HepG2 (cell line): ENCODE results near the gene SLC11A1. TPM values are rescaled to one million over a fixed set of nuclear protein-coding genes. Genes with fewer than 3 reads are reported as not detected.

Experiments used
- AHDC1 ChIP-seq: sonication (generic); formaldehyde crosslinking; IDR thresholded peaks from 2 replicates; pipeline ENCODE4 v1.5.1; 2020; ENCODE audit warnings: mild to moderate bottlenecking, missing genetic modification reagents, borderline replicate concordance
- MTERF4 ChIP-seq: sonication (generic); formaldehyde crosslinking; IDR thresholded peaks from 2 replicates; pipeline ENCODE4 v1.8.0; 2023; ENCODE audit warnings: mild to moderate bottlenecking, missing genetic modification reagents
- NR1H2 ChIP-seq: sonication (generic); formaldehyde crosslinking; IDR thresholded peaks from 2 replicates; pipeline ENCODE4 v1.8.1; 2022; ENCODE audit warnings: low read depth, missing genetic modification reagents, borderline replicate concordance
- PRDM4 ChIP-seq: sonication (generic); formaldehyde crosslinking; IDR thresholded peaks from 2 replicates; pipeline ENCODE4 v1.9.0; 2021; ENCODE audit warnings: missing genetic modification reagents, borderline replicate concordance
- THAP8 ChIP-seq: sonication (generic); formaldehyde crosslinking; IDR thresholded peaks from 2 replicates; pipeline ENCODE4 v1.5.1; 2020; ENCODE audit warnings: missing genetic modification reagents, mild to moderate bottlenecking, borderline replicate concordance
- ZNF18 ChIP-seq: sonication (generic); formaldehyde crosslinking; IDR thresholded peaks from 2 replicates; pipeline ENCODE4 v1.8.0; 2022; ENCODE audit warnings: mild to moderate bottlenecking, missing genetic modification reagents; ENCODE audit not compliant: insufficient replicate concordance
- ZNF784 ChIP-seq: sonication (generic); formaldehyde crosslinking; IDR thresholded peaks from 2 replicates; pipeline ENCODE4 v1.5.1; 2020; ENCODE audit warnings: missing genetic modification reagents, mild to moderate bottlenecking, borderline replicate concordance
- ZSCAN29 ChIP-seq: sonication (generic); formaldehyde crosslinking; conservative IDR thresholded peaks from 2 replicates; pipeline ENCODE4 v1.4.0; 2020; ENCODE audit warnings: mild to moderate bottlenecking, missing genetic modification reagents
- ZSCAN5A ChIP-seq: sonication (generic); formaldehyde crosslinking; IDR thresholded peaks from 2 replicates; pipeline ENCODE4 v1.8.0; 2022; ENCODE audit warnings: mild to moderate bottlenecking, missing genetic modification reagents, borderline replicate concordance
- polyA plus RNA-seq, 8 experiments: library from polyadenylated mRNA; depleted of rRNA in 3 of 8; stranded (reverse) in 7 of 8; unstranded in 1 of 8; fragments of >200 nt; fragmentation: Illumina TruSeq in 4 of 8; extraction: Trizol in 4 of 8; gene quantifications; 2 replicates each; pipeline versions ENCODE4 v1.2.1 to v1.2.3, GENCODE V29; 2011 to 2016; ENCODE audit warnings: low read depth in 4 of 8, missing spikeins in 1 of 8, mixed read lengths in 1 of 8; ENCODE audit not compliant: insufficient read depth in 1 of 8
- total RNA-seq, 5 experiments: library from RNA; depleted of rRNA; stranded (reverse); fragments of >200 nt; fragmentation: Illumina TruSeq; extraction: Trizol; gene quantifications; 2 replicates each; pipeline ENCODE4 v1.2.3, GENCODE V29; 2016; ENCODE audit warnings: low read depth in 1 of 5

Gene SLC11A1
- total and polyA plus RNA-seq, 2 of the 13 experiments (the other 11 are each of a cell fraction or from before 2014, with no cell fraction given): 0.33 to 2.3 TPM

- TF ChIP-seq PRDM4 (CRISPR knock-in tag) (0 out of 2 replicates have a peak, but pooled peaks have one; percentile 14), ZNF784 (CRISPR knock-in tag) (peak; percentile 52; the same call in 1 of the 2 replicates), NR1H2 (CRISPR knock-in tag) (no peak), AHDC1 (CRISPR knock-in tag) (no peak), ZSCAN29 (CRISPR knock-in tag) (0 out of 2 replicates have a peak, but pooled peaks have one; percentile 29), ZSCAN5A (CRISPR knock-in tag) (no peak), ZNF18 (CRISPR knock-in tag) (peak; percentile 63), MTERF4 (CRISPR knock-in tag) (peak; percentile 87), THAP8 (no peak)
Measured at GRCh38 chr2:218386505-218387368, 4.7 kb downstream of the SLC11A1 start (continued).
